Kidney (tissue), 14 donors: ENCODE results near the gene ATP6V0D1. TPM values are rescaled to one million over a fixed set of nuclear protein-coding genes. Genes with fewer than 3 reads are reported as not detected.

ENCODE experiments used
- DNase-seq, 5 donors: peaks; one replicate each; pipeline ENCODE4 v3.0.0-alpha.2; 2013 to 2020
- FAIRE-seq: peaks from 2 replicates; lab custom pipeline; 2012; peaks lifted over from hg19 to GRCh38; lab: Jason Lieb, UNC
- H3K27ac ChIP-seq, 2 donors: one replicate each; pipeline ENCODE4 v1.7.0; 2013; ENCODE audit warnings: low read depth in 2 of 2, low read length in 2 of 2, inconsistent platforms in 1 of 2
- H3K27me3 ChIP-seq: one replicate; pipeline ENCODE4 v1.7.1; 2013; ENCODE audit warnings: low read length, inconsistent platforms; ENCODE audit not compliant: control insufficient read depth, insufficient read depth
- H3K36me3 ChIP-seq, 3 donors: one replicate each; pipeline versions ENCODE4 v1.7.0 to v1.7.1; 2013; ENCODE audit warnings: low read length in 3 of 3, control low read depth in 1 of 3, inconsistent platforms in 1 of 3; ENCODE audit not compliant: insufficient read depth in 3 of 3, control insufficient read depth in 2 of 3
- H3K4me1 ChIP-seq, 3 donors: one replicate each; pipeline versions ENCODE4 v1.7.0 to v1.7.1; 2013; ENCODE audit warnings: low read length in 3 of 3, inconsistent platforms in 1 of 3, low read depth in 1 of 3; ENCODE audit not compliant: control insufficient read depth in 2 of 3, insufficient read depth in 2 of 3
- H3K4me3 ChIP-seq, 3 donors: one replicate each; pipeline versions ENCODE4 v1.7.0 to v1.8.1; 2013; ENCODE audit warnings: low read length in 3 of 3, control low read depth in 1 of 3, inconsistent platforms in 1 of 3
- H3K9ac ChIP-seq, 3 donors: one replicate each; pipeline versions ENCODE4 v1.7.0 to v1.7.1; 2013; ENCODE audit warnings: low read length in 3 of 3, control low read depth in 1 of 3, inconsistent platforms in 1 of 3
- H3K9me3 ChIP-seq, 3 donors: one replicate each; pipeline versions ENCODE4 v1.7.0 to v1.7.1; 2013; ENCODE audit warnings: low read length in 3 of 3, control low read depth in 1 of 3, inconsistent platforms in 1 of 3; ENCODE audit not compliant: control insufficient read depth in 2 of 3, insufficient read depth in 1 of 3
- CTCF ChIP-seq: IDR thresholded peaks from 3 replicates; pipeline ENCODE4 v1.5.1; 2012; ENCODE audit warnings: mild to moderate bottlenecking, moderate library complexity, borderline replicate concordance; ENCODE audit not compliant: insufficient read depth; ENCODE audit errors: extremely low read depth
- intact Hi-C: fragments of 100-400 bp; cut with DNase I; formaldehyde crosslinking; loops from one replicate; pipeline ENCODE4 v1.11.1; 2022
- polyA plus RNA-seq: library from polyadenylated mRNA; stranded (reverse); fragments of 350-450 nt; fragmentation: Illumina TruSeq; extraction: RNeasy Lipid Tissue Mini Kit (QIAGEN cat#74804); gene quantifications from one replicate; pipeline ENCODE4 v1.2.3, GENCODE V29; 2014; ENCODE audit warnings: low read depth, low replicate concordance; ENCODE audit not compliant: insufficient read depth
- total RNA-seq: library from RNA; stranded (reverse); fragmentation: NEBNext Ultra II Directional; extraction: Animal tissue kit (Norgen Biotek cat#: 25700); gene quantifications from one replicate; pipeline ENCODE4 v1.2.1, GENCODE V29; 2021
- donor health status: control.
- donor health status: control.
- donor health status: control.
- donor health status: control.
- donor health status: control.
- donor health status: DM: yes; HTN: yes; CAD: no.
- donor health status: Normal renal cell carcinoma (clear cell type).

The ATP6V0D1 gene
- total and polyA plus RNA-seq, 2 donors from 2014 or later: 100 to 208 TPM

- FAIRE-seq (no peak), DNase-seq (no peak)
- Histone ChIP-seq H3K36me3 (no peaks in the 10 kb centered on the region), H3K4me1 (peaks cover 0 to 20% (median 18%) of the 10 kb centered on the region in 3 donors), H3K9ac (peak overlapping the region in 1 of 3 donors; percentile 3), H3K9me3 (no peaks in the 10 kb centered on the region), H3K27me3 (no peaks in the 10 kb centered on the region), H3K27ac (no peak overlapping the region), H3K4me3 (no peak overlapping the region)
- intact Hi-C loops: loop anchor here (10.0 kb wide), 1 partner anchor 220 kb away; no protein-coding TSS in a partner anchor
- no peak for TF ChIP-seq CTCF
Observed at GRCh38 chr16:67474551-67475455, 6.2 kb downstream of the ATP6V0D1 start.

GRCh38 chr16:67471758-67472384, 9.1 kb downstream of the ATP6V0D1 start:
- H3K9ac ChIP-seq: no peak overlapping the region
- TF ChIP-seq CTCF: no peak
- no peak overlapping the region for H3K27ac ChIP-seq
- peaks cover 0 to 14% (median 12%) of the 10 kb centered on the region in 3 donors for H3K4me1 ChIP-seq
- FAIRE-seq (no peak), DNase-seq (no peak)
- H3K27me3 ChIP-seq: no peaks in the 10 kb centered on the region
- no peak overlapping the region for H3K4me3 ChIP-seq
- intact Hi-C loops: loop anchor here (10.0 kb wide), 1 partner anchor 217 kb away; no protein-coding TSS in a partner anchor
- no peaks in the 10 kb centered on the region for H3K9me3 ChIP-seq
- H3K36me3 ChIP-seq: no peaks in the 10 kb centered on the region

- no peaks in the 10 kb centered on the region for H3K36me3 ChIP-seq
- no peak for TF ChIP-seq CTCF
- intact Hi-C loops: loop anchor here (10.0 kb wide), 1 partner anchor 216 kb away; no protein-coding TSS in a partner anchor
- DNase-seq: peak in 1 of 5 donors; percentile 92
- no peak for FAIRE-seq
- no peak overlapping the region for H3K27ac ChIP-seq
- peaks cover 0 to 17% (median 17%) of the 10 kb centered on the region in 3 donors for H3K4me1 ChIP-seq
- H3K9me3 ChIP-seq: no peaks in the 10 kb centered on the region
- no peak overlapping the region for H3K9ac ChIP-seq
- no peaks in the 10 kb centered on the region for H3K27me3 ChIP-seq
- H3K4me3 ChIP-seq: no peak overlapping the region
Observed at GRCh38 chr16:67470359-67470758, 10.6 kb downstream of the ATP6V0D1 start.
